Activated CD8-positive, alpha-beta T cell treated with anti-CD3 and anti-CD28 coated beads for 36 hours (primary cell): ENCODE data around the gene ROCK2. TPM values are rescaled to one million over a fixed set of nuclear protein-coding genes. Genes with fewer than 3 reads are reported as not detected.

Experiments
- ATAC-seq: fragments of 200-7000 bp; cut with Tn5 transposase; one replicate; pipeline ENCODE4 v1.10.0; 2021; ENCODE audit warnings: mild to moderate bottlenecking, moderate library complexity
- CTCF ChIA-PET: fragments of 350-600 bp; sonication (Branson Sonifier 250); formaldehyde crosslinking; loops from one replicate; lab custom pipeline; 2021; ENCODE audit warnings: antibody characterized with exemption; lab: Charles Lee
- POLR2A ChIA-PET: fragments of 350-600 bp; sonication (Branson Sonifier 250); formaldehyde crosslinking; loops from one replicate; lab custom pipeline; 2021; ENCODE audit warnings: antibody characterized with exemption; lab: Charles Lee
- DNase-seq: peaks from one replicate; pipeline ENCODE4 v3.0.0-alpha.2; 2020
- H3K27ac Mint-ChIP-seq: one replicate; pipeline ENCODE4 v1.8.0; 2021; ENCODE audit warnings: mild to moderate bottlenecking, mixed read lengths
- H3K27me3 Mint-ChIP-seq: one replicate; pipeline ENCODE4 v1.8.0; 2021; ENCODE audit warnings: mixed read lengths
- H3K36me3 Mint-ChIP-seq: one replicate; pipeline ENCODE4 v1.8.0; 2021; ENCODE audit warnings: low read depth, mixed read lengths
- H3K4me1 Mint-ChIP-seq: one replicate; pipeline ENCODE4 v1.8.0; 2021; ENCODE audit warnings: low read depth, mixed read lengths
- H3K4me3 Mint-ChIP-seq: one replicate; pipeline ENCODE4 v1.8.0; 2021; ENCODE audit warnings: mild to moderate bottlenecking, moderate library complexity, mixed read lengths
- H3K9me3 Mint-ChIP-seq: one replicate; pipeline ENCODE4 v1.8.0; 2021; ENCODE audit warnings: mixed read lengths
- CTCF ChIP-seq: fragments of 200-600 bp; IDR thresholded peaks from one replicate; pipeline ENCODE4 v1.8.0; 2022; ENCODE audit warnings: antibody characterized with exemption, mild to moderate bottlenecking
- intact Hi-C: fragments of 100-400 bp; cut with micrococcal nuclease; formaldehyde crosslinking; loops from one replicate; pipeline ENCODE4 v1.10.0; 2022
- total RNA-seq, 2 experiments: library from RNA; stranded (reverse); gene quantifications; one replicate each; pipeline ENCODE4 v1.2.3, GENCODE V29; 2021

The ROCK2 gene
- total RNA-seq, 2 experiments from 2014 or later = 12.7 to 13.9 TPM

- Mint-ChIP-seq H3K9me3 (no peaks in the 10 kb centered on the region), H3K4me1 (peaks cover 24% of the 10 kb centered on the region), H3K27me3 (no peaks in the 10 kb centered on the region), H3K36me3 (no peaks in the 10 kb centered on the region), H3K27ac (no peak overlapping the region), H3K4me3 (no peak overlapping the region)
- POLR2A ChIA-PET = no interaction called here
- no peak for TF ChIP-seq CTCF
- CTCF ChIA-PET = interaction anchor here (1.1 kb wide), 1 partner anchor 139 kb away, joined by 3 read pairs; no protein-coding TSS in a partner anchor
- DNase-seq (no peak), ATAC-seq (no peak)
- intact Hi-C loops = no loop called here
Measured at GRCh38 chr2:11307764-11308415, 36.5 kb downstream of the ROCK2 start.

- ChIA-PET POLR2A (no interaction called here), CTCF (interaction anchor here (1.8 kb wide), 1 partner anchor 20 kb away, joined by 5 read pairs; no protein-coding TSS in a partner anchor)
- H3K4me1 Mint-ChIP-seq = peaks cover 12% of the 10 kb centered on the region
- H3K4me3 Mint-ChIP-seq = no peak overlapping the region
- TF ChIP-seq CTCF = no peak
- H3K36me3 Mint-ChIP-seq = no peaks in the 10 kb centered on the region
- DNase-seq (no peak), ATAC-seq (no peak)
- intact Hi-C loops = no loop called here
- H3K9me3 Mint-ChIP-seq = no peaks in the 10 kb centered on the region
- H3K27me3 Mint-ChIP-seq = no peaks in the 10 kb centered on the region
- H3K27ac Mint-ChIP-seq = no peak overlapping the region
Measured at GRCh38 chr2:11305958-11306357, 38.5 kb downstream of the ROCK2 start.

DNA sequence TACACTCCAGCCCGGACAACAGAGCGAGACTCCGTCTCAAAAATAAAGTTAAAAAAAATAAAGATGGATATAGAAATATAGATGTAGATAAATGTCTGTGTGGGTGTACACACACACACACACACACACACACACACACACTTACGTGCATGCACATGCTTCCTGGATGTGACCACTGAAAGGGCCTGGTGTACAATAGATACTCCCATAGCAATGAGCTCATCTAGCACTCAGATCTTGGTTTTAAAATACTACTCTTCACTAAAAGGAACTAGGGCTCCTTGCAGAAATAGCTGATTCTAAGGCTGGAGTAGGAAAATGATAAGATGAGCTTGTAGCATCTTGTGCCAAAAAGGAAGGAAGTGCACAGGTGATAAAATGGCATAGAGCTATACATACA is 39.1 kb downstream of the ROCK2 start:
- no peak overlapping the region for H3K4me3 Mint-ChIP-seq
- POLR2A ChIA-PET = no interaction called here
- no peak for TF ChIP-seq CTCF
- CTCF ChIA-PET = interaction anchor here (1.8 kb wide), 1 partner anchor 20 kb away, joined by 5 read pairs; no protein-coding TSS in a partner anchor
- H3K36me3 Mint-ChIP-seq = no peaks in the 10 kb centered on the region
- H3K27ac Mint-ChIP-seq = no peak overlapping the region
- H3K4me1 Mint-ChIP-seq = peaks cover 10% of the 10 kb centered on the region
- no peaks in the 10 kb centered on the region for H3K27me3 Mint-ChIP-seq
- DNase-seq (peak; percentile 11), ATAC-seq (no peak)
- no peaks in the 10 kb centered on the region for H3K9me3 Mint-ChIP-seq
- intact Hi-C loops = no loop called here

DNA sequence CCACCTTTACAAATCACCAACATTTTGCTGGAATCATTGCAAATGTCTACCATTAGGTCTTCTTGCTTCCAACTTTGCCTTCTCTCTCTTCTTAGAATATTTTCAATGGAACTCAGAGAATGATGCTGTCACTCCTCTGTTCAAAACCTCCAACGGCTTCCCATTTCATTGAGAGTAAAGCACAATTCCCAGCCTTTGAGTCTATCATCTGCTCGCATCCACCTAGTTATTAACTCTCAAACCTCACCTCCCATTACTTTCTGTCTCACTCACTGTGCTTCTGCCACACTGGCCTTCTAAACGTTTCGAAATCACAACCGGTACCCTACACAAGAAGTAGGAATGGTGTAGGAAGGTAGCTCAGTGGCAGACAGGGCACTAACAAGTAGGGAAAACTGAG is 40.0 kb downstream of the ROCK2 start:
- ATAC-seq = no peak
- no peak overlapping the region for H3K27ac Mint-ChIP-seq
- H3K27me3 Mint-ChIP-seq = no peaks in the 10 kb centered on the region
- H3K36me3 Mint-ChIP-seq = no peaks in the 10 kb centered on the region
- no peak overlapping the region for H3K4me3 Mint-ChIP-seq
- ChIA-PET POLR2A (no interaction called here), CTCF (no interaction called here)
- no peaks in the 10 kb centered on the region for H3K9me3 Mint-ChIP-seq
- DNase-seq = no peak
- intact Hi-C loops = no loop called here
- H3K4me1 Mint-ChIP-seq = peaks cover 10% of the 10 kb centered on the region
- no peak for TF ChIP-seq CTCF

GRCh38 chr2:11303290-11304013 is 41.0 kb downstream of the ROCK2 start:
- no peak overlapping the region for H3K4me3 Mint-ChIP-seq
- intact Hi-C loops = no loop called here
- no peak for TF ChIP-seq CTCF

More at GRCh38 chr2:11303290-11304013, 41.0 kb downstream of the ROCK2 start:
- DNase-seq = no peak
- ChIA-PET CTCF (interaction anchor here (1.6 kb wide), 1 partner anchor 17 kb away, joined by 4 read pairs; no protein-coding TSS in a partner anchor), POLR2A (no interaction called here)
- Mint-ChIP-seq H3K4me1 (peaks cover 10% of the 10 kb centered on the region), H3K27me3 (no peaks in the 10 kb centered on the region), H3K36me3 (no peaks in the 10 kb centered on the region), H3K9me3 (no peaks in the 10 kb centered on the region), H3K27ac (no peak overlapping the region)
- no peak for ATAC-seq
